GM18861 (cell line): ENCODE data around the gene ZC3H12C.

Experiments used
- ATAC-seq: cut with Tn5 transposase; IDR thresholded peaks from one replicate; pipeline ENCODE4 v1.9.1; 2021; ENCODE audit not compliant: unreplicated experiment

Gene ZC3H12C

DNA sequence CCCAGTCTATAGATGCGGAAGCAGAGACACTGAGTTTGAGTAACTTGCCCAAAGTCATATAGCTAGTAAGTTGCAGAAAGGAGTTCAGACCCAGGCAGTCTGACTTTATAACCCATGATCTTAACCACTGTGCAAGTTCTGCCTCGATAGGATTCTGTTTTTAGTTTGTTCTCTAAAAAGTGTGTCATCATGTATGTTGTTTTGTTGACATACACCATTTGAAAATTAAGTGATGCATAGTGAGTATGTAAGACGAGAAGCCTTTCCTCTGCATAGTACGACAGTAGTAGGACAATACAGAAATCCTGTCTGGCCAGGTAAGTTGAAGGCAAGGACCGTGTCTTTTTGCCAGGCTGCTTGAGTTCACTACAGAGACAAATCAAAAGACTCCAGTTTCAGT is 3.3 kb downstream of the ZC3H12C start:
- no peak for ATAC-seq

DNA sequence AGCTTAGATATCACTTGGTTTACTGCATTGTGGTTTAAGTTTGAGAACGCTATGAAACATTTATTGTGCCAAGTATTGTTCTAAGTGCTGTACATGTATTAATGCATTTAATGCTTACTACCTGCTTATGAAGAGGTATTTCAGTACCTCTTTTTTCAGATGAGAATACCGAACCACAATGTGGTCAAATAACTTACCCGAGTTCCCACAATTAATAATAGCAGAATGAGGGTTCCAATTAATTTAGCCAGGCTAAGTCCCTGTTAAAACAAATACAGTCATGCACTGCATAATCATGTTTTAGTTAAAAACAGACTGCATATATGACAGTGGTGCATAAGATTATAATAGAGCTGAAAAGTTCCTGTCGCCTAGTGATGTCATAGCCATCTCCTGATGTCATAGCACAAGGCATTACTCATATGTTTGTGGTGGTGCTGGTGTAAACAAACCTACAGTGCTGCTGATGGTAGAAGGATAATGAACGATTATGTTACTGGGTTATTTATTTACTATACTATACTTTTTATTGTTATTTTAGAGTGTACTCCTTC is 4.3 kb downstream of the ZC3H12C start:
- no peak for ATAC-seq

DNA sequence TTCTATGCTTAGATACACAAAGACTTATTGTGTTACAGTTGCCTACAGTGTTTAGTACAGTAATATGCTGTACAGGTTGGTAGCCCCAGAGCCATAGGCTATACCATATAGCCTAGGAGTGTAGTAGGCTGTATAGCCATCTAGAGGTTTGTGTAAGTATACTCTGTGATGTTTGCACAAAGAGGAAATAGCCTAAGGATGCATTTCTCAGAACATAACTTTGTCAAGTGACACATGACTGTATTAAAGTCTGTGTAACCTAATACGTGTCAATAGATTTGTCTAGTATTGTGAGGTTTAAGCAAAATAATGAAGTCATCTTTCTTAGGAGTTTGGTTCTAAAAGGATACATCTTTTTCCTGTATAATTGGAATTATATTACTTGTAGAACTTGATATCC is 5.5 kb downstream of the ZC3H12C start:
- ATAC-seq: peak; percentile 72

DNA sequence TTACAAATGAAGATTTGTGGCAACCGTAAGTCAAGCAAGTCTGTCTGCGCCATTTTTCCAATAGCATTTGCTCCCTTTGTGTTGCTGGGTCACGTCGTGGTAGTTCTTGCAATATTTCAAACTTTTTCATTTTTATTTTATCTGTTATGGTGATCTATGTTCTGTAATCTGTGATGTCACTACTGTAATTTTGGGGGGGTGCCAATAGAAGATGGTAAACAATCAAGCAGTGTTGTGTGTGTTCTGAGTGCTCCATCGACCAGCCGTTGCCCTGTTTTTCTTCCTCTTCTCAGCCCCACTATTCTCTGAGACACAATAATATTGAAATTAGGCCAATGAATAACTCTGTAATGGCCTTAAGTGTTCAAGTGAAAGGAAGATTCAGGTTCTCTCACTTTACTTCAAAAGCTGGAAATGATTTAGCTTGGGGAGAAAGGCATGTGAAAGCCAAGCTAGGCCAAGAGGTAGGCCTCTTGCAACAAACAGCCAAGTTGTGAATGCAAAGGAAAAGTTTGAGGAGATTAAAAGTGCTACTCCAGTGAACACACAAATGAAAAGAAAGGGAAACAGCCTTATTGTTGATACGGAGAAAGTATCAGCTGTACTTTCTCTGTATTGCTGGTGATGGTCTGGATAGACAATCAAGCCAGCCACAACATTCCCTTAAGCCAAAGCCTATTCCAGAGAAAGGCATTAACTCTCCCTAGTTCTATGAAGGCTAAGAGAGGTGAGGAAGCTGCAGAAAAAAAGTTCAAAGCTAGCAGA is 7.5 kb downstream of the ZC3H12C start:
- no peak for ATAC-seq

DNA sequence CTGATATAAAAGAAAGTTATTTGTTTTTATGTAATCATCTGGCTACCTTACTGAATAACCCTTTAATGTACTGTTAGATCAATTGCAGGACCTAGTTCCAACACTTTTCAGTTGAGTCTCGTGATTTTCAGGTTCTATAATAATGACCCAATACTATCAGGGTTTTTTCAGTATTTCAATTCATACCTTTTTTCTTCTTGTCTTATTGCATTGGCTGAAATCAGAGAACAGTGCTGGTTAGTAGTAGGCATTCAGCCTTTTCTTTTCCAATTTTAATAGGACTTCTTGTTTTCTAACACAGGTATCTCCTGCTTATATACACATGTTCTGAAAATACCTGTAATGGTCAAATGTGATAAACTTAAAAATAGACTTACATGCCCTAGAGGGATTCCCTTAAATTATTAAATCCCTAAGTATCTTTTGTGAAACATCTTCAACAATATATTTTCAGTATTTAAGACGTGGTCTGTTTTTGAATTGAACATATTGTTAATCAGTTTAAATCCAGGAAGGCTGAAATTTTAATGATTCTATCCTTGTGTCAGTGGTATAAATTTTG is 13.6 kb downstream of the ZC3H12C start:
- no peak for ATAC-seq

DNA sequence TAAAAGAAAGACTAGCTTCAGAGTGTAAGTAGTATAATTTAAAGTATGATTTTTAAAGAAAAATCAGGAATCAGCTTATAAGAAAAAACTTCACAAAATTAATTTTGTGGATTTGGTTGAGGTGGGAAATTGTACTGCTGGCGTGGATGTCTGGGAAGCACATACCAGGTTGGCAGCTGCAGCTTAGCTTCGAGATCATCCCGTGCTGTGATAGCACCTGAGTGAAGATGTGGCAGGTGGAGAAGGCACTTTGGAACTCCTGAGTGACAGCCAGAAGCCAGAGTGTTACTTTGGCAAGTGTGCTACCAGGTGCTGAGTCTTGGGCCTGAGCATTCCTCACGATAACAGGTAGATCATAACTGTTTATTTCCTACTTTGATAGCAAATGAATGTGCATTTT is 17.7 kb downstream of the ZC3H12C start:
- no peak for ATAC-seq

DNA sequence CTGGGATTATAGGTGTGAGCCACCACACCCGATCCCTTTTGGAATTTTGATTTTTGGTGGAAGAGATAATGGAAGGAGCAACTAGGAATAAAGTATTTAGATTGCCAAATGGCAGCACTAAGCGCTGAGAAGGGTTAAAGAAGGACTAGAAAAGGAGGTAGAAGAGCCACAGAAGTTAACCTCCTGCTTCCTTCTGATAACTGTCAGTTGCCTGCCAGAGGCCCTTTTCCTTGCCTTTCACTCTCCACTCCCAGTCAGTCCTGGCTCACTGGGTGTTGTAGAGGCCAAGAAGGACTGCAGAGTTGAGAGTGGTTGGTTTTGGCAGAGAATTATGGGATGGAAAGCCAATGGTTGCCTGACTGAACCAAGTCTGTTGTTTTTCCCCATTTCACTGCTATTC is 19.3 kb downstream of the ZC3H12C start:
- no peak for ATAC-seq

DNA sequence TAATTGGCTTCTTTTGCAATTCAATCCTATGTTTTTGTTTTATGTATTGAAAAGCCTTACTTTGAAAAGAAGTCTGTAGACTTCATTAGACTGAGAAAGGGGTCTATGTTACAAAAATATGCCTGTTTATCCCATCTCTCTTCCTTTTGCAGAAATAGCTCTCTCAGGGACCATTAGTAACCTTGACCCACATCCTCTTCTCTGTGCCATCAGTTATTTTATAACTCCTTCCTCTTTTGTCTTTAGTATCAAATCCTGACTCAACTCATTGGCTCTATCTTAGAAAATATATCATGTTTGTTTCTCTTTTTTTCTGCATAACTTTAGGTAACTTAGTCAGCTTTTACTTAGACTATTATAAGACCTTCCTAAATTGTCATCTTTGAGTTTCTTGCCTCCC is 20.3 kb downstream of the ZC3H12C start:
- no peak for ATAC-seq

DNA sequence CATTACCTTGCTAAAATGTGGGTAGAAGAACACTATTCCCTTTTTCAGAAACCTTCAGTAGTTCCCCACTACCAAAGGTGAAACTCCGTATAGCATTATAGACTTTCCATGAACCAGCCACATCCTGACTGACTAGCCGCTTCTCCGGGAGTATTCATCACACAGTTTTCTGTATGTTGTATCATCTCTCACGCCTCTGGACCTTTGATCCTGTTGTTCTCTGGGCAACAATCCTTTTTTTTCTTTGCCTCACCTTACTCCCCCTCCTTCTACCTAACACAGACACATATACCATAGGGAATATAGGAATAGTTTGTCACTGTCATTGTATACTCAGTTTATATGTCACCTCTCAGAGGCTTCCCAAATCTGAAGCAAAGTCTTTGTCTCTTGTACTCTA is 20.8 kb downstream of the ZC3H12C start:
- ATAC-seq: no peak

DNA sequence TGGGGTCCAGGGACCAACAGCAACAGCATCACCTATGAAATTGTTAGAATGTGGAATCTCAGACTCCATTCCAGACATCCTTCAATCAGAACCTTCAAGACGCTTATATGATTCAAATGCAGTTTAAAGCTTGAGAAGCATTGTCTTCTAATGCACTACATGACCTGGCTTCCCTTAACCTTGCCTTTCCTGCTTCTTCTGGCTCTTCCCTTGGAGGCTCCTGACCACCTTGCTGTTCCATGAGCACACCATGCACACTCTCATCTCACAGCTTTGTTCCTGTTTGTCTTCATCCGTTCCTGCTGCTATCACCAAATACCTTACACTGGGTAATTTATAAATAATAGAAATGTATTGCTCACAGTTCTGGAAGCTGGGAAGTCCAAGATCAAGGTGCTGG is 26.1 kb downstream of the ZC3H12C start:
- ATAC-seq: no peak

DNA sequence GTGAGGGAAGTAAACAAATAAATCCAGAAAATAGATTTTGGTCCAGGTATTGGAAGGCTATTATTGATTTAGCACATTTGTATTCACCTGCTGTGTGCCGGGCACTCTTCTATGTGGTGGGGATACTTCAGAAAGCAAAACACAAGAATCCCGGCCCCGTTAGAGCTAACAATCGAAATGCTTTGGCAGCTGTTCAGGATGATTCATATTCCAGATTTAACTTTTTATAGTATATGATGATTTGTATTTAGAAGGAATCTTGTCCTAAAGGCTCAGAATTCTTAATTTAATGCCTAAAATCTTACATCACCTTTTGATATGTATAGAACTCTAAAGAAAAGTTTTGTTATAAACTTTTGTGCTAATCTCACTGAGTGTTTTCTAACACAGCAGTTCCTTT is 28.0 kb downstream of the ZC3H12C start:
- ATAC-seq: no peak

DNA sequence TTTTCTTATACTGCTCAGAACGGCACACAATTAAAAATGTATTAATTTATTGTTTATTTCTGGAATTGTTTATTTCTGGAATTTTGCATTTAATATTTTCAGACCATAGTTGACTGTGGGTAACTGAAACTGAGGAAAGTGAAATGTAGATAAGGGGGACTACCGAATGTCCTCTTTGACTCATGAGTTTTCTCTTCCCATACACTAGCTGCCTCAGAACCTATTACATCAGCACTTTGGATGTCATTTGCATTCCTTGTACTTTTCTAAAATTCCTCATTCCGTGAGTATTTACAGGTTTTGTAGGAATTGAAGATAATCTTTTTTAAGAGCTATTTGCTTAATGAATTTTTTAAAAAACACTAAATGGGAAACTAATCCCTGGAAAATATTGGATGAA is 29.8 kb downstream of the ZC3H12C start:
- no peak for ATAC-seq

DNA sequence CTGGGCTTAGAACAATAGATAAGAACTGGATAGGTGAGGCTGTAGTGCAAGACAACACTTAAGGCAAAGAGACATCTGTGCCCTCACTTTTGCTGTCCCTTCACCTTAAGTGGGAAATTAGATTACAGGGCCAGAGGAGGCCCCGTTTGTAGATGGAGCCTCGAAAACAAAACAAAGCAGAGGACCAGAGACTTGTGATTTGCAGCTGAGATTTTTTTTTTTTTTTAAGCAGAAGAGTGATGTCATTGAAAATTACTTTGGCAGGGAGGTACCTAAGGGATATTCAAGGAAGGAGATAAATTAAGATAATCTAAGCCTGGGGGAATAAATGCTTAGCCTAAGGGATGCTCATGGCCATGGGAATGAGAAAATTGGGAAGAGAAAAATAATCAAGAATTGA is 31.4 kb downstream of the ZC3H12C start:
- no peak for ATAC-seq

DNA sequence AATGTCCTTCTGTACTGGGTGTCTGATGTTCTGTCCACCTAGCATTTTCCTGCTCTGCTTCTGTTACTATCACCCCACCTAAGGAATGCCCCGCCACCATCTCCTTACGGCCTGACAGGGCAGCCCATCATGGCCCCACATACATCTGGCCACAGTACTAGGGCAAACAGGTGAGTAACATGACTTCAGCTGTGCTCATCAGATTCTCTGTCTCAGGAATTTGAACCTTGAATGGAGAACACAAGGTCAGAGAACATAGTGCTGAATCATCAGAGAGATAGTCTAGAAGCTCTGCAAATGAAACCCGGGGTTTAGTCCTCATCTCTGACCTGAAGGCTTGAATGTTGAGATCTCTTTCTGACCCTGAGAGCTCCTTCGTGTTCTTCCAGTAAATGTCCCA is 32.4 kb downstream of the ZC3H12C start:
- no peak for ATAC-seq

DNA sequence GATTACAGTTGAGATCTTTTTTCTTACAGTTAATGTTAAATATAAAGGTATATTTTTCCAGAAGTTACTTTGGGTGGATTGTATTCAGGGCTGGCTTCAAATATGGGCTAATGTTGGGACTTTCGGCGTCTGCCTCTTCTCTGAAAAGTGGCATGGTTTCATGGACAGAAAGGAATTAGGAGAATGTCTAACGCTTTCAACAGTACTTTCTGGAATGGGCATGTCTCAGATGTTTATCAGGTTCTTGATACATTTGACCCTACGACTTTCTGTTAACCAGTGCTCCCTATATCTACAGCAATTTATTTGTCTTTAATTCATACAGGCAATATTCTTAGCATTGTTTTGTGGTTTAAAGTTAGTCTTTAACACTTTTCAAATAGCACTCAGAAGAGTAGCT is 33.7 kb downstream of the ZC3H12C start:
- ATAC-seq: no peak

DNA sequence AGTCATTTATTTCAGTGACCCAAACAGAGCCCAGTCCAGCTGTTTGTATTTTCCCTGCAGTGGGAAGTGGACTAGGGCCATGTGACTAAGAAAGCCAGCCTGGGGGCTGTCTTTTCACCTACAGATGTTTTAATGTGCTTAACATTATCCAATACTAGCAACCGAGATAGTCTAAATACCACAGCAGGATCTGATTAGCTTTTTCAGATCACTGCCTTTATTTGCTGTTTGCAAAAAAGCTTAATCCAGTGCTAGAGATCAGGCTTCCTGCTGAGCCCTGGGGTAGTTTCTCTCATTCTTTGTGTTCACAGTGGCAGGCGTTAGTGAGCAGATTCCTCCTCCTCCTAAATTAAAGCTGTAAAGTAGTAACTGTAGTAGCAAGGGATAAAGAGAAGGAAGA is 35.0 kb downstream of the ZC3H12C start:
- ATAC-seq: no peak

DNA sequence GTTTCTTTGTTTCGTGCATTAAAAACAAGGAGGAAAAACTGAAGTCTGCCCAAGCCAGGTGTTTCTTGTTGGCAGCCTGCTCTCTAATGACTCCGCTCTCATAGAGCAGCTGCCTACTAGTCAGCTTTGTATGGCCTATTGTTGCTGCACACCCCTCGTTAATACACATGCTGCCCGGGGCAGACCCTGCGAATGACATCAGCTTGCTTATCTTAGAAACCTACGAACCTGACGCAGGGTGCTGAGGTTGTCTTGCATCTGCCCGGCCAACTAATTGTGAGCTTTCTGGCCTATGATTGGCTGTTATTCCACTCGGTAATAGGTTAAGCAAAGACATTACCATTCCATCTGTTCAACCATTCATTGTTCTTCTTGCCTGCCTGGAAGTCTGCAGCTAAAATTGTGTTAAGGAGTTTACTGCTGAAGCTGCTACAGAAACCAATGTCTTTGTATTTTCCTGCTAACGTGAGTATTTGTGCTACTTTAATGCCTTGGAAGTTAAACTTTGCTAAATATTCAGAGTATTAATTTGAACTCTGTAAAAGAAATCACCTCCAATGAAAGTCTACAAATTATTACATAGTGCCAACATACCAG is 37.5 kb downstream of the ZC3H12C start:
- no peak for ATAC-seq

DNA sequence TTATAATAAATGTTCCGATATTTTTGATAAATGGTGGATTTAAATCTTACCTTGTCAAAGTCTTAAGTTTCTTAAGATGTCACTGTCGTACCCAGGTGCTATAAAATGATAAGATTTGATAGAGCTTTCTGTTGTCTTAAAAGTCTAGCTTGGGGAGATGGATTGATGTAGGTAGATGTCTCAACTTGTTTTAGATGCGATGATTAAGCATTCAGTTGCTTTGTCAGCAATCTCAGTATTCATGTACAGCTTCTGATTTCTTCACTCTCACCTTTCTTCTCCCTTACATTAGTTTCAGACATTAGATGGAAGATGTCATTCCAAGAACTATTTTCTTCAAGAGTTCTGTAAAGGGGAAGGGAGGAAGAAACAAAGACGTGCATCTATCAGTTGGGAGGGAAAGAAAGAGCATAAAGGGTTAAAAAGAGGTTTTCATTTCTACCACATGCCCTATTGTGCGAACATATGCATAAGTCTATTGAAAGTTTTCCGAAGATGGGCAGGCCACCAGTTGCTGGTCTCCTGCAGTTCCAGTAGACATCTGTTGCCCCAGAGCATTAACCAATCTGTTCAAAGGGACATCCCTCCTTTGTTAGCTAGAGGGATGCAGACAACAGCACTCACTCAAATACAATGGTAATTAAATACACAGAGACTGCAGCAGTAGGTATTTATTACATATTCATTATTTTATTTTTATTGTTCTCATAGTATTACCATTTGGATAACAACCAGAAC is 38.4 kb downstream of the ZC3H12C start:
- no peak for ATAC-seq

DNA sequence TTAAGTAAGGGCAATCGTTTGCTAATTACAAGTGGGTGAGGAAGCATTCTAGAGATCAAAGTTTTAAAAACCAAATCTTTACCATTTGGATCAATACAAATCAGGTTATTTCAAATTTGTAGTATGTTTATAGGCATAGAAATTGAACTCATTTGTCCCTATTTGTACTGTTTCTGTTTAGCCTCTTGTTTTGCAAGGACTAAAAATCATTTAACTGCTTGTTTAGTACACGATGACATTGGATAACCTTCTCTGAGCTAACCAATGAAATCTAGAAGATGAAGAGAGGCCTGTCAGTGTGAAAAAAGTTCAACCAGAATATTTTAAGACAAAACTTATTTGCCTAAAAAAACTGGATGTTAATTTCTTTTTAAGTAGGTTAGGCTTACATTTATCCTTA is 40.0 kb downstream of the ZC3H12C start:
- no peak for ATAC-seq

DNA sequence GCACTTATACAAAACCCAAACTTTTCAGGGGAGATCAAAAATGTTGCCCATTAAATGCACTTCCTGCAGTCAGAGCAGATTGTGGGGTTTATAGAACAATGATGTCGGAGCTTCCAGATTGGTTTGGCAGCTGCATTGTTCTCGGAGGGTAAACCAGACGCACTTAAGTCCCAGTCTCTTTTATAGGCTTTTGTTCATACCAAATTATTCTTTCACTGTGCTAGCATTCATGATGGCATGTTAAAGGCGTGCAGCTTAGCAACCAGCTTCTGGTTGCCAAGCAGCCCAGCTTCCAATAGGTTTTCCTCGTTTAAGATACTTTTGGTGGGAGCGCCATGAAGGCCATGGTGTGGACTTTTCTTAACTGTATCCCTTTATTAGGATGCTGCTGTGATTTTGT is 40.9 kb downstream of the ZC3H12C start:
- ATAC-seq: no peak

DNA sequence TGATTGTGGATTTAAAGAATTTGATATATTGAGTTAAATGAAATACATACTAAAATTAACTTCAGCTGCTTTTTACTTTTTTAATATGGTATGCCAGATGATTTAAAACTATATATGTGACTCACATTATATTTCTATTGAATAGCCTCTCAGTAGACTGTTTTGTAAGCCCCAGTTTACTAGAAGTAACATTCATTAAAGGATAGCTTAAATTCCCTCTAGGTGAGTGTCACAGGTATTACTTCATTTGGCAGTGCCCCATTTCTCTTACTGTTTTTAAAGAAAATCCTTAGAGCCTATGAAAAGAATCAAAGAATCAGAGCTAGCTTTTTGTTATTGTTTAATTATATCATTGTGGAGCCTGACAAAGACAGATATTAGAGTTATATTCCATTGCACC is 48.6 kb downstream of the ZC3H12C start:
- no peak for ATAC-seq
